Ascending aorta (tissue), 2 donors: ENCODE results near the gene MMP14. TPM values are rescaled to one million over a fixed set of nuclear protein-coding genes. Genes with fewer than 3 reads are reported as not detected.

Experiments
- DNase-seq, 2 donors: peaks; one replicate each; pipeline ENCODE4 v3.0.0-alpha.2; 2019; ENCODE audit warnings: low spot score in 2 of 2
- H3K27ac ChIP-seq, 2 donors: fragments of 200-600 bp; sonication (generic); one replicate each; pipeline ENCODE4 v1.5.1; 2016 to 2017; ENCODE audit warnings: mild to moderate bottlenecking in 1 of 2
- H3K27me3 ChIP-seq: fragments of 200-600 bp; sonication (generic); one replicate; pipeline ENCODE4 v1.5.1; 2017
- H3K36me3 ChIP-seq, 2 donors: fragments of 200-600 bp; sonication (generic); one replicate each; pipeline ENCODE4 v1.5.1; 2016
- H3K4me1 ChIP-seq, 2 donors: fragments of 200-600 bp; sonication (generic); one replicate each; pipeline ENCODE4 v1.5.1; 2016 to 2017; ENCODE audit warnings: mild to moderate bottlenecking in 1 of 2
- H3K4me3 ChIP-seq, 2 donors: fragments of 200-600 bp; sonication (generic); one replicate each; pipeline ENCODE4 v1.5.1; 2016 to 2017; ENCODE audit warnings: mild to moderate bottlenecking in 1 of 2
- H3K9me3 ChIP-seq, 2 donors: fragments of 200-600 bp; sonication (generic); one replicate each; pipeline ENCODE4 v1.5.1; 2016
- CTCF ChIP-seq, 3 experiments: fragments of 200-600 bp in 2 of 3; fragments of 450-650 bp in 1 of 3; sonication (generic) in 2 of 3; IDR thresholded peaks; one replicate each; pipeline ENCODE4 v1.5.1; 2016 to 2019; ENCODE audit warnings: antibody characterized with exemption in 3 of 3, mild to moderate bottlenecking in 1 of 3, moderate library complexity in 1 of 3
- intact Hi-C: fragments of 100-400 bp; cut with DNase I; formaldehyde crosslinking; loops from one replicate; pipeline ENCODE4 v1.15.1; 2023
- total RNA-seq: library from RNA; depleted of rRNA; stranded (reverse); fragments of >200 nt; gene quantifications from one replicate; pipeline ENCODE4 v1.1.0, GENCODE V29; 2016

Gene MMP14
- total RNA-seq, 1 donor from 2014 or later = 178 TPM

GRCh38 chr14:22865424-22866405 is 29.3 kb downstream of the MMP14 start:
- no peak for TF ChIP-seq CTCF (IDR thresholded peaks at IDR 0.05)
- no peak overlapping the region for H3K4me3 ChIP-seq
- H3K9me3 ChIP-seq = no peaks in the 10 kb centered on the region
- H3K36me3 ChIP-seq = no peaks in the 10 kb centered on the region
- no peak overlapping the region for H3K27ac ChIP-seq
- no peaks in the 10 kb centered on the region for H3K27me3 ChIP-seq
- no peak for DNase-seq
- intact Hi-C loops = no loop called here
- H3K4me1 ChIP-seq = peaks cover 5 to 7% of the 10 kb centered on the region in 2 donors

DNA sequence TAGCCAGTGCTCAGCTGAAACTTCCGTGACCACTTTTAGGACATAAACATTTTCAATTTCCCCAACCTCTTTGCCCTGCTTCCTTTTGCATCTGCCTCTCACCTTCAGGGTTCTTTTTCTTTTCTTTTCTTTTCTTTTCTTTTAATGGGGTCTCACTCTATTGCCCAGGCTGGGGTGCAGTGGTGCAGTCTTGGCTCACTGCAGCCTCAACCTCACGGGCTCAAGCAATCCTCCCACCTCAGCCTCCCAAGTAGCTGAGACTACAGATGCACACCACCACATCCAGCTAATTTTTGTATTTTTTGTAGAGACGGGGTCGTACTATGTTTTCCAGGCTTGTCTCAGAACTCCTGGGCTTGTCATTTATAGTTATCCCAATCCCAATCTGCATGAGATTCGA is 30.5 kb downstream of the MMP14 start:
- H3K27ac ChIP-seq = no peak overlapping the region
- no peak overlapping the region for H3K4me3 ChIP-seq
- intact Hi-C loops = no loop called here
- H3K27me3 ChIP-seq = no peaks in the 10 kb centered on the region
- no peak for TF ChIP-seq CTCF (IDR thresholded peaks at IDR 0.05)
- peaks cover 5 to 9% of the 10 kb centered on the region in 2 donors for H3K4me1 ChIP-seq
- no peak for DNase-seq
- no peaks in the 10 kb centered on the region for H3K9me3 ChIP-seq
- no peaks in the 10 kb centered on the region for H3K36me3 ChIP-seq

- Histone ChIP-seq H3K4me3 (peak overlapping the region; percentile 95 to 100), H3K4me1 (peaks cover 12 to 24% of the 10 kb centered on the region in 2 donors), H3K27me3 (no peaks in the 10 kb centered on the region), H3K27ac (peak overlapping the region; percentile 99 to 100), H3K36me3 (peaks cover 26% of the 10 kb centered on the region in 2 donors), H3K9me3 (no peaks in the 10 kb centered on the region)
- no peak for DNase-seq
- intact Hi-C loops = loop anchor here (1.0 to 5.0 kb wide), 7 partner anchors 20 to 1496 kb away; partner anchors contain the start of genes ACIN1, C14orf119, MMP14 and NFATC4
- no peak for TF ChIP-seq CTCF (IDR thresholded peaks at IDR 0.05)
These were observed 34.4 kb downstream of the MMP14 start for GRCh38 chr14:22870811-22871223.

GRCh38 chr14:22871224-22872032 is 35.0 kb downstream of the MMP14 start, which contains the start of gene LRP10:
LRP10 (plus strand) TSS chr14:22871740; CDS start chr14:22872304, 564 bp downstream.
- no peaks in the 10 kb centered on the region for H3K27me3 ChIP-seq
- H3K4me3 ChIP-seq = peak within 1 kb of the TSS; percentile 95 to 100
- peak in 1 of 3 experiments; percentile 4 for TF ChIP-seq CTCF (IDR thresholded peaks at IDR 0.05)
- peaks cover 32% of the 10 kb centered on the region in 2 donors for H3K36me3 ChIP-seq
- intact Hi-C loops = loop anchor here (1.0 to 5.0 kb wide), 9 partner anchors 15 to 1496 kb away; partner anchors contain the start of genes ACIN1, C14orf119, MMP14 and NFATC4
- H3K4me1 ChIP-seq = peaks cover 12 to 24% of the 10 kb centered on the region in 2 donors
- DNase-seq = peak; percentile 74 to 97
- H3K9me3 ChIP-seq = no peaks in the 10 kb centered on the region
- peak within 1 kb of the TSS; percentile 99 to 100 for H3K27ac ChIP-seq
